Ishikawa (cell line): ENCODE measurements around the gene OR52E1.

Experiments used
- EGR1 ChIP-seq: IDR thresholded peaks from 2 replicates; pipeline ENCODE4 v1.6.1; 2012
- TF ChIP-seq, protein P1 (sequence below): IDR thresholded peaks from 2 replicates; pipeline ENCODE4 v1.6.1; 2012

DNA sequence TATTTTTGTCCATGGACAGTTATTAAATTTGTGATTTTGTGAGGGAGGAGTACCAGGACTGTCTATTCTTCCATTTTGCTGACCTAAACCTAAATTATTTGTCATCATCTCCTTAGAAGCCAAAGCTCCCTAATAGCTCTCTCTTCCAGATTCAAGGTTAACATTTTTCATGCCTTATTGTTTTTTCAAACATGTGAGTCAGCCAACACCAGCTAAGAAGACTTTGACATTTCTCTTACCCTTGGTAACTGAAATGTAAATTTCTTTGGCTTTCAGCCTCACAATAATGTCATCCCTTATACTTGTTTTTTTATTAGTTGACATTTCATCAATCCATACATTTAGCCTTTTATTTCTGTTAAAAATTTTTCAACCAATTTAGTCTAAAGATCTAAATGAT lies 19.2 kb downstream of the OR52E1 start:
- TF ChIP-seq, protein P1, sequence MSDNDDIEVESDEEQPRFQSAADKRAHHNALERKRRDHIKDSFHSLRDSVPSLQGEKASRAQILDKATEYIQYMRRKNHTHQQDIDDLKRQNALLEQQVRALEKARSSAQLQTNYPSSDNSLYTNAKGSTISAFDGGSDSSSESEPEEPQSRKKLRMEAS: no peak
- no peak for TF ChIP-seq EGR1
